HL-60 (cell line): ENCODE measurements around the gene KLC1.

Experiments used
- DNase-seq, 2 experiments: peaks; one replicate each; pipeline ENCODE4 v3.0.0-alpha.2; 2010 to 2020; ENCODE audit warnings: low read depth in 1 of 2, low spot score in 1 of 2
- H3K27ac ChIP-seq: fragments of 250-450 bp; sonication (Bioruptor Pico); replicated peaks from 2 replicates; pipeline ENCODE4 v1.5.1; 2020; ENCODE audit warnings: mild to moderate bottlenecking, moderate library complexity
- H3K27me3 ChIP-seq: fragments of 250-450 bp; sonication (Bioruptor Pico); 2 replicates; pipeline ENCODE4 v1.5.1; 2021; ENCODE audit warnings: mild to moderate bottlenecking, moderate library complexity; ENCODE audit not compliant: insufficient read depth, poor library complexity, severe bottlenecking
- H3K4me3 ChIP-seq: replicated peaks from 2 replicates; pipeline ENCODE4 v1.5.1; 2011; ENCODE audit warnings: mild to moderate bottlenecking, control low read depth, low read length; ENCODE audit not compliant: insufficient read depth
- CTCF ChIP-seq: IDR thresholded peaks from one replicate; pipeline ENCODE4 v1.5.1; 2011; ENCODE audit warnings: low read length, control low read depth, inconsistent platforms; ENCODE audit not compliant: insufficient read depth
- GABPA ChIP-seq: IDR thresholded peaks from 2 replicates; pipeline ENCODE4 v1.6.1; 2012; ENCODE audit warnings: low read depth
- POLR2AphosphoS5 ChIP-seq: IDR thresholded peaks from 2 replicates; pipeline ENCODE4 v1.6.1; 2012; ENCODE audit warnings: low read depth
- REST ChIP-seq: IDR thresholded peaks from 2 replicates; pipeline ENCODE4 v1.6.1; 2012; ENCODE audit warnings: low read depth; ENCODE audit not compliant: insufficient replicate concordance
- SPI1 ChIP-seq: IDR thresholded peaks from 2 replicates; pipeline ENCODE4 v1.6.1; 2012; ENCODE audit warnings: low read depth, mild to moderate bottlenecking, borderline replicate concordance

Gene KLC1

GRCh38 chr14:103727313-103727980, 98.4 kb downstream of the KLC1 start:
- no peak for TF ChIP-seq CTCF
- no peak for TF ChIP-seq SPI1
- no peak for TF ChIP-seq POLR2AphosphoS5
- no peak for TF ChIP-seq GABPA
- TF ChIP-seq REST: no peak
- Histone ChIP-seq H3K4me3 (no peak overlapping the region), H3K27me3 (no peaks in the 10 kb centered on the region), H3K27ac (no peak overlapping the region)
- DNase-seq: no peak

GRCh38 chr14:103728141-103728540, 99.1 kb downstream of the KLC1 start:
- no peak for DNase-seq
- Histone ChIP-seq H3K27ac (no peak overlapping the region), H3K4me3 (no peak overlapping the region), H3K27me3 (no peaks in the 10 kb centered on the region)
- TF ChIP-seq REST (no peak), SPI1 (no peak)

DNA sequence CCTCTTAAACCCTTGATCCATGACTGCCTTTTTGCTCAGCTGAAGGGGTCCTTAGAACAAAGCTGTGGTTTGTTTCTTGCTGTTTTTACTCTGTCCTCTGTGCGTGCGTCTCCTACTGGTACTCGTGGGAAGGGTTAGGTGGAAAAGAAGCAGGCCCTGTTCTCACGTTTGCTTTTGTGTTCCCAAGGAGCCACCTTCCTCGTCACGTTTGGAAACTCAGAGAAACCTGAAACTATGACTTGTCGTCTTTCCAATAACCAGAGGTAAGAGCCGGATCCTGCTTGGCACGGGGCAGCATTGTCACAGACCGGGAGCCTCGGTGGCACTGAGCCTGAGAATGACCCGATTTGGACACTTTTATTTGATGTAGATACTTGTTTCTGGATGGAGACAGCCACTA, 99.7 kb downstream of the KLC1 start:
- TF ChIP-seq CTCF (no peak), SPI1 (no peak), REST (no peak), GABPA (no peak), POLR2AphosphoS5 (no peak)
- no peaks in the 10 kb centered on the region for H3K27me3 ChIP-seq
- no peak for DNase-seq
- H3K4me3 ChIP-seq: no peak overlapping the region
- H3K27ac ChIP-seq: no peak overlapping the region
